Loucy (cell line): ENCODE data around the gene ZNF609.

Experiments used
- H2AFZ ChIP-seq: fragments of 200-600 bp; sonication (generic); 2 replicates; pipeline ENCODE4 v1.6.0; 2016; ENCODE audit warnings: antibody characterized with exemption, mild to moderate bottlenecking, low read length, moderate library complexity
- H3F3A ChIP-seq: fragments of 200-600 bp; 2 replicates; pipeline ENCODE4 v1.6.0; 2016; ENCODE audit warnings: antibody characterized with exemption, low read depth, mild to moderate bottlenecking
- H3K27me3 ChIP-seq: fragments of 200-600 bp; sonication (generic); 2 replicates; pipeline ENCODE4 v1.6.1; 2014; ENCODE audit warnings: low read length, mild to moderate bottlenecking; ENCODE audit not compliant: insufficient read depth, poor library complexity, severe bottlenecking
- H3K36me3 ChIP-seq: fragments of 200-600 bp; sonication (generic); 2 replicates; pipeline ENCODE4 v1.6.1; 2016; ENCODE audit warnings: low read length; ENCODE audit not compliant: insufficient read depth
- H3K4me1 ChIP-seq: fragments of 200-600 bp; sonication (generic); 2 replicates; pipeline ENCODE4 v1.5.1; 2014; ENCODE audit warnings: low read length, mild to moderate bottlenecking; ENCODE audit not compliant: insufficient read depth, poor library complexity, severe bottlenecking
- H3K4me2 ChIP-seq: fragments of 200-600 bp; sonication (generic); 2 replicates; pipeline ENCODE4 v1.6.0; 2014; ENCODE audit warnings: antibody characterized with exemption, low read length, low read depth, mild to moderate bottlenecking; ENCODE audit not compliant: poor library complexity, severe bottlenecking
- H3K4me3 ChIP-seq: fragments of 200-600 bp; sonication (generic); 2 replicates; pipeline ENCODE4 v1.5.1; 2014; ENCODE audit warnings: low read length, mild to moderate bottlenecking, mixed read lengths; ENCODE audit not compliant: poor library complexity, severe bottlenecking
- H3K79me2 ChIP-seq: fragments of 200-600 bp; sonication (generic); 2 replicates; pipeline ENCODE4 v1.6.1; 2014; ENCODE audit warnings: low read length; ENCODE audit not compliant: insufficient read depth
- H3K9ac ChIP-seq: fragments of 200-600 bp; sonication (generic); 2 replicates; pipeline ENCODE4 v1.6.0; 2014; ENCODE audit warnings: mild to moderate bottlenecking, low read depth, low read length, moderate library complexity; ENCODE audit not compliant: poor library complexity, severe bottlenecking
- H3K9me2 ChIP-seq: fragments of 200-600 bp; sonication (generic); replicated peaks from 2 replicates; pipeline ENCODE4 v1.6.1; 2016; ENCODE audit warnings: low read depth, low read length, mixed read lengths
- H3K9me3 ChIP-seq: fragments of 200-600 bp; sonication (generic); 2 replicates; pipeline ENCODE4 v1.6.1; 2014; ENCODE audit warnings: mild to moderate bottlenecking, antibody characterized with exemption, low read length, low read depth; ENCODE audit not compliant: insufficient read depth
- H4K20me1 ChIP-seq: fragments of 200-600 bp; sonication (generic); 2 replicates; pipeline ENCODE4 v1.6.0; 2014; ENCODE audit warnings: antibody characterized with exemption, low read length, mild to moderate bottlenecking; ENCODE audit not compliant: insufficient read depth, poor library complexity, severe bottlenecking
- EZH2phosphoT487 ChIP-seq: fragments of 200-600 bp; IDR thresholded peaks from 2 replicates; pipeline ENCODE4 v1.6.1; 2018; ENCODE audit warnings: antibody characterized with exemption, mild to moderate bottlenecking, moderate library complexity, borderline replicate concordance
- TF ChIP-seq, protein P1 (sequence below): fragments of 200-600 bp; sonication (generic); conservative IDR thresholded peaks from 2 replicates; pipeline ENCODE4 v1.5.1; 2014; ENCODE audit warnings: mild to moderate bottlenecking, antibody characterized with exemption, low read length

Gene ZNF609

DNA sequence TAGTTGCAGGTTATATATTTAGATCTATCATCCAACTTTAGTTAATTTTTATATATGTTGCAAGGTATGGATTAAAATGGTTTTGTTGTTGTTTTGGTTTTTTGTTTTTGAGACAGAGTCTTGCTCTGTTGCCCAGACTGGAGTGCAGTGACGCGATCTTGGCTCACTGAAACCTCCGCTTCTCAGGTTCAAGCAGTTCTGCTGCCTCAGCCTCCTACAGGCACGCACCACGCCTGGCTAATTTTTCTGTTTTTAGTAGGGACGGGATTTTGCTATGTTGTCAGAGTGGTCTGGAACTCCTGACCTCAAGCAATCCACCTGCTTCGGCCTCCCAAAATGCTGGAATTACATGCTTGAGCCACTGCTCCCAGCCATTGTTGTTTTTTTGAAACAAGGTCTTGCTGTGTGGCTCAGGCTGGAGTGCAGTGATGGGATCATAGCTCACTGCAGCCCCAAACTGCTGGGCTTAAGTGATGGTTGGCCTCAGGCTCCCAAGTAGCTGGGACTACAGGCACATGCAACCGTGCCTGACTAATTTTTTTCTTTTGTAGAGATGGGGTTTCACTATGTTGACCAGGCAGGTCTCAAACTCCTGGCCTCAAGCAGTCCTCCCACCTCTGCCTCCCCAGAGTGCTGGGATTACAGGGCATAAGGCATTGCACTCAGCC lies 92.0 kb downstream of the ZNF609 start:
- H4K20me1 ChIP-seq = peaks cover 36% of the 10 kb centered on the region
- H3K27me3 ChIP-seq = no peaks in the 10 kb centered on the region
- H3K79me2 ChIP-seq = peaks cover 96% of the 10 kb centered on the region
- no peaks in the 10 kb centered on the region for H3K9me3 ChIP-seq
- H3F3A ChIP-seq = no peaks in the 10 kb centered on the region
- H2AFZ ChIP-seq = no peak overlapping the region
- no peak overlapping the region for H3K4me3 ChIP-seq
- no peaks in the 10 kb centered on the region for H3K9me2 ChIP-seq
- H3K36me3 ChIP-seq = no peaks in the 10 kb centered on the region
- no peak overlapping the region for H3K9ac ChIP-seq
- H3K4me1 ChIP-seq = peaks cover 2% of the 10 kb centered on the region
- H3K4me2 ChIP-seq = no peak overlapping the region
- TF ChIP-seq, protein P1, sequence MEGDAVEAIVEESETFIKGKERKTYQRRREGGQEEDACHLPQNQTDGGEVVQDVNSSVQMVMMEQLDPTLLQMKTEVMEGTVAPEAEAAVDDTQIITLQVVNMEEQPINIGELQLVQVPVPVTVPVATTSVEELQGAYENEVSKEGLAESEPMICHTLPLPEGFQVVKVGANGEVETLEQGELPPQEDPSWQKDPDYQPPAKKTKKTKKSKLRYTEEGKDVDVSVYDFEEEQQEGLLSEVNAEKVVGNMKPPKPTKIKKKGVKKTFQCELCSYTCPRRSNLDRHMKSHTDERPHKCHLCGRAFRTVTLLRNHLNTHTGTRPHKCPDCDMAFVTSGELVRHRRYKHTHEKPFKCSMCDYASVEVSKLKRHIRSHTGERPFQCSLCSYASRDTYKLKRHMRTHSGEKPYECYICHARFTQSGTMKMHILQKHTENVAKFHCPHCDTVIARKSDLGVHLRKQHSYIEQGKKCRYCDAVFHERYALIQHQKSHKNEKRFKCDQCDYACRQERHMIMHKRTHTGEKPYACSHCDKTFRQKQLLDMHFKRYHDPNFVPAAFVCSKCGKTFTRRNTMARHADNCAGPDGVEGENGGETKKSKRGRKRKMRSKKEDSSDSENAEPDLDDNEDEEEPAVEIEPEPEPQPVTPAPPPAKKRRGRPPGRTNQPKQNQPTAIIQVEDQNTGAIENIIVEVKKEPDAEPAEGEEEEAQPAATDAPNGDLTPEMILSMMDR = no peak
- TF ChIP-seq EZH2phosphoT487 = no peak

DNA sequence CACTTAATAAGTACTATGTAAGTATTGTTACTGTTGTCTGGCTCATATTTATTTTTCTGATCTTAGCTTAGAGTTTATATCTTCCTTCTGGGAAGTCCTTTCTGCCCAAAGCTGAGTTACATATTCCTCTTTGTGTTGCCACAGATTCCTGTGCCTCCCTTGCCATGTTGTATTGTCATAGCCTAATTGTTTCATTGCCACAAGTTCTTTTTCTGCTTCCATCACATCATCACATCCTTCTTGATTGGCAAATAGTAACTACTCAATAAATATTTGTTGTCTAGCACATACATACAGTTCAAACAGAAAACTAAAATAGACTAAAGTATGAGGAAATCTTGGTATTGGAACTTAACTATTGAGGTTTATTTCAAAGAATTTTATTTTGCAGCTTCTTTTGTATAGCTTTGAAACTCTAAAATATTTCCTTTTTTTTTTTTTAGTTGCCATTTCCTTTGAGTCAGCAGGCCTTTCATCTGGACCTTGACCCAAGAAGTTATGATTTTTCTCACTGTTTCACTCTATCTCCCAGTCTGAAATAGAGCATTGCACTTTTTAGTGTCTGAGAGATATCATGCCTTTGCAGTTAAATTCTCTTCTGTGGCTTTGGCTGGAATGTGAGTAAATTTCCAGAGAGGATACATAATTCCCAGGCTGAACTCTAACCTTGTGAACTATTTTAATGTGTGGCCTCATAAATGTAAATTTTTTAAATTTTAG lies 98.2 kb downstream of the ZNF609 start:
- Histone ChIP-seq H4K20me1 (peaks cover 42% of the 10 kb centered on the region), H2AFZ (no peak overlapping the region), H3K36me3 (no peaks in the 10 kb centered on the region), H3K4me1 (peaks cover 23% of the 10 kb centered on the region), H3F3A (no peaks in the 10 kb centered on the region), H3K4me3 (no peak overlapping the region), H3K9ac (no peak overlapping the region), H3K9me2 (no peaks in the 10 kb centered on the region), H3K27me3 (no peaks in the 10 kb centered on the region), H3K79me2 (peaks cover 95% of the 10 kb centered on the region), H3K4me2 (no peak overlapping the region), H3K9me3 (no peaks in the 10 kb centered on the region)
- TF ChIP-seq, protein P1 = no peak
- TF ChIP-seq EZH2phosphoT487 = no peak

DNA sequence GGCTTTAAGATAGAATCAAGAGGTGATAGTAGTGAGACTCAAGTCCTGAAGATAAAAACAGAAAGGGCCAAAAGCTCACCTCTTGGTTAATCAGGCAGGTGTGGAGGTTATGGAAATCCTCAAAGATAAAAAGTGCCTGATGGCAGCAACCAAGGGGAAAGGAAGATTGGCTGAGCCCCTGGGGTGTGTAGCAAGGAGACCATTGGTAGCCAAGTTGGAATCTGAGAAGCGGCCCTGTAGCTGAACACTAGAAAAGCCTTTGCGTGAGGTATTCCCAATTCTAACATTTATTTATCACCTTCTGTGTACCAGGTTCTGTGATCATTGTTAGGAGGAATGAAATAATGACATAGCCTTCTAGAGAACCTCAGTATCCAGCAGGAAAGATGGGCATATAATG lies 98.9 kb downstream of the ZNF609 start:
- no peak overlapping the region for H3K4me3 ChIP-seq
- TF ChIP-seq, protein P1 = no peak
- TF ChIP-seq EZH2phosphoT487 = no peak
- no peaks in the 10 kb centered on the region for H3K9me2 ChIP-seq
- no peaks in the 10 kb centered on the region for H3K9me3 ChIP-seq
- H2AFZ ChIP-seq = no peak overlapping the region
- H4K20me1 ChIP-seq = peaks cover 40% of the 10 kb centered on the region
- H3F3A ChIP-seq = no peaks in the 10 kb centered on the region
- H3K27me3 ChIP-seq = no peaks in the 10 kb centered on the region
- no peak overlapping the region for H3K4me2 ChIP-seq
- peaks cover 94% of the 10 kb centered on the region for H3K79me2 ChIP-seq
- peaks cover 23% of the 10 kb centered on the region for H3K4me1 ChIP-seq
- no peaks in the 10 kb centered on the region for H3K36me3 ChIP-seq
- H3K9ac ChIP-seq = no peak overlapping the region
